Heart left ventricle (tissue), 16 donors: ENCODE measurements around the gene WDR77. TPM values are rescaled to one million over a fixed set of nuclear protein-coding genes. Genes with fewer than 3 reads are reported as not detected.

Source experiments
- ATAC-seq, 4 donors: fragments of 200-7000 bp; cut with Tn5 transposase; one replicate each; pipeline ENCODE4 v1.9.1; 2020 to 2022; ENCODE audit warnings: moderate library complexity in 4 of 4, mild to moderate bottlenecking in 3 of 4, moderate number of reproducible peaks in 1 of 4
- DNase-seq, 5 donors: peaks; one replicate each; pipeline ENCODE4 v3.0.0-alpha.2; 2020
- H3K27ac ChIP-seq, 12 donors: fragments of 200-600 bp; sonication (generic) in 4 of 12; one replicate each; pipeline versions ENCODE4 v1.5.0 to v1.8.0; 2016 to 2022; ENCODE audit warnings: mild to moderate bottlenecking in 2 of 12
- H3K27me3 ChIP-seq, 9 donors: fragments of 200-600 bp; sonication (generic) in 2 of 9; one replicate each; pipeline versions ENCODE4 v1.5.1 to v1.8.0; 2016 to 2022; ENCODE audit warnings: mild to moderate bottlenecking in 3 of 9
- H3K36me3 ChIP-seq, 9 donors: fragments of 200-600 bp; sonication (generic) in 2 of 9; one replicate each; pipeline versions ENCODE4 v1.5.0 to v1.8.0; 2018 to 2022; ENCODE audit warnings: mild to moderate bottlenecking in 2 of 9
- H3K4me1 ChIP-seq, 12 donors: fragments of 200-600 bp; sonication (generic) in 4 of 12; one replicate each; pipeline versions ENCODE4 v1.5.0 to v1.8.0; 2016 to 2022; ENCODE audit warnings: mild to moderate bottlenecking in 3 of 12
- H3K4me3 ChIP-seq, 12 donors: fragments of 200-600 bp; sonication (generic) in 4 of 12; one replicate each; pipeline versions ENCODE4 v1.5.0 to v1.8.0; 2017 to 2022; ENCODE audit warnings: mild to moderate bottlenecking in 9 of 12, moderate library complexity in 4 of 12
- H3K9me3 ChIP-seq, 12 donors: fragments of 200-600 bp; sonication (generic) in 4 of 12; one replicate each; pipeline versions ENCODE4 v1.5.0 to v1.8.0; 2016 to 2022; ENCODE audit warnings: mild to moderate bottlenecking in 1 of 12
- CTCF ChIP-seq, 12 donors: fragments of 200-600 bp; sonication (generic) in 4 of 12; IDR thresholded peaks; one replicate each; pipeline versions ENCODE4 v1.5.0 to v1.8.0; 2018 to 2022; ENCODE audit warnings: antibody characterized with exemption in 12 of 12, mild to moderate bottlenecking in 5 of 12
- POLR2A ChIP-seq, 2 donors: fragments of 450-650 bp; IDR thresholded peaks; one replicate each; pipeline ENCODE4 v1.6.1; 2017; ENCODE audit warnings: antibody characterized with exemption in 2 of 2, mild to moderate bottlenecking in 2 of 2, moderate library complexity in 2 of 2
- WGBS, 4 donors: extraction: QIAGEN DNeasy Blood & Tissue Kit in 2 of 4; methylation state at CpG; one replicate each; pipeline versions ENCODE4 v1.1.5 to v1.1.7; 2013 to 2018; 5-methylcytosine and 5-hydroxymethylcytosine counted together
- intact Hi-C, 10 donors: fragments of 100-400 bp; cut with DNase I; formaldehyde crosslinking; loops; one replicate each; pipeline versions ENCODE4 v1.11.1 to v1.14.2; 2022
- polyA plus RNA-seq, 2 donors: library from polyadenylated mRNA; stranded (reverse); fragments of 200-250 nt; gene quantifications; one replicate each; pipeline ENCODE4 v1.2.3, GENCODE V29; 2013
- total RNA-seq, 9 donors: library from RNA; depleted of rRNA in 2 of 9; stranded (reverse); fragments of >200 nt in 2 of 9; fragmentation: NEBNext Ultra II Directional in 3 of 9; extraction: Animal tissue kit (Norgen Biotek cat#: 25700) in 3 of 9; gene quantifications; one replicate each; pipeline versions ENCODE4 v1.1.0 to v1.2.4, GENCODE V29; 2016 to 2023
- donor health status: ischemic (EF 13 %, LVEDD 7.1; RV severe dilation, severe dysfunction).
- donor health status: healthy with polysubstance abuse.
- donor health status: DM: no; HTN: yes; CAD: no.
- donor health status: DM: no; HTN: no; CAD: no.
- donor health status: ischemic (EF 25% LVEDD 6.9; RV normal size, moderate dysfunction).
- donor health status: ischemic (EF 25% LVEDD 5.7; RV mildly dilated, moderate dysfunction).
- donor health status: healthy.
- donor health status: DM: yes; HTN: yes; CAD: no.
- donor health status: ischemic (EF 35%, LVEDD 5.7; RV mildly dilated, moderate dysfunction).
- donor health status: nonischemic (EF 11% LVEDD 7.7; RV severe dilation, severe dysfunction).
- donor health status: DM: yes; HTN: yes; CAD: no.
- donor health status: PGD.
- donor health status: ischemic (EF 29% LVEDD 5.4; RV normal size, mild dysfunction).
- donor health status: nonischemic (EF 23%, LVEDD 6.1; RV moderate dilation, normal function).

The WDR77 gene
- total and polyA plus RNA-seq, 11 donors, result 25.6 to 64.3 (median 34.0) TPM

DNA sequence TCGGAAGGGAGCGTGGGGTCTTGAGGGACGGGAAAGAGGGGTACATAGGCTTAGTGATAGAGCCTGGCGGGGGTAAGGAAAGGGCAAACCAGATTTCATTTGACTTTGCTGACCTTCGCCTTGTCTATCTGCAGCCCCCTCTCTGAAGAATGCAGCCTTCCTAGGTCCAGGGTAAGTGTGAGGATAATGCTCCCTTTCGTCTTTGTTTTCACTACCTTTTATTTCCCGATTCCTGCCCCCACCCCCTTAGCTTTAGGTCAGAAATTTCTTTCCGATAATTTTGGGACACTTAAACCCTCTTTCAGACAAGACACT is 604 bp upstream of the WDR77 start:
- 0 to 1% (median 1%) methylated on average over 8 of the region's 8 CpGs for WGBS, 4 donors
- peak overlapping the region; percentile 76 to 96 (median 90) for H3K27ac ChIP-seq
- intact Hi-C loops, result loop anchor here in 2 of 10 donors (2.0 to 5.0 kb wide), 2 partner anchors 59 to 307 kb away; partner anchors contain the start of genes CEPT1 (in 1 of the 2) and DRAM2 (in 1 of the 2)
- H3K4me1 ChIP-seq, result peaks cover 5 to 69% (median 49%) of the 10 kb centered on the region in 12 donors
- H3K9me3 ChIP-seq, result no peaks in the 10 kb centered on the region
- no peak for DNase-seq
- no peak for TF ChIP-seq CTCF (IDR thresholded peaks at IDR 0.05)
- no peak for TF ChIP-seq POLR2A (IDR thresholded peaks at IDR 0.05)
- no peaks in the 10 kb centered on the region for H3K27me3 ChIP-seq
- peak overlapping the region; percentile 58 to 96 (median 85) for H3K4me3 ChIP-seq
- H3K36me3 ChIP-seq, result peaks cover 2 to 63% (median 54%) of the 10 kb centered on the region in 9 donors
- no peak for ATAC-seq

DNA sequence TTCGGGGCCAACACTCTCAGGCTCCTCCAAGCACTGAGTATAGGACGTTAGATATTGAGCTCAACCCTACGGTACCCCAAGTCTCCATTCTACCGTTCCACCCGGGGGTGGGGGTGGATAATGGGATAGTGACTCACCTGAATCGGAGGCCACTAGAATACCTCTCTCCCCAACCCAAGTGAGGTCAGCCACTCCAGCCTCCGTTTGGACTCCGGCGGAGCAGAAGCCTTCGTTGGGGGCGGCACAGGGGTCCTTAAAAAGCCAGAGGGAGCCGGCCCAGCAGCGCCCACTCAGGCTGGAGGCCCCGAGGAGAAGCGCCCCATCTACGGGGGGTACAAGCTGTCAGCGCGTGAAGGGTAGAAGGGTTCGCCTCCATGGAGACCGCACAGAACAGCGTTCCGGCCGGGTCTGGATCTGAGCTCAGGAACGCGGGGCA is 556 bp downstream of the WDR77 start:
- intact Hi-C loops, result loop anchor here in 2 of 10 donors (2.0 to 5.0 kb wide), 2 partner anchors 60 to 306 kb away; partner anchors contain the start of genes CEPT1 (in 1 of the 2) and DRAM2 (in 1 of the 2)
- 1 to 3% (median 2%) methylated on average over 16 to 25 of the region's 25 CpGs for WGBS, 4 donors

GRCh38 chr1:111446967-111447892 is 1.8 kb downstream of the WDR77 start:
- peaks cover 5 to 46% (median 33%) of the 10 kb centered on the region in 12 donors for H3K4me1 ChIP-seq
- H3K27me3 ChIP-seq, result no peaks in the 10 kb centered on the region
- WGBS, 4 donors, result 63 to 75% (median 67%) methylated on average over 4 of the region's 4 CpGs
- peaks cover 0 to 69% (median 58%) of the 10 kb centered on the region in 9 donors for H3K36me3 ChIP-seq
- no peaks in the 10 kb centered on the region for H3K9me3 ChIP-seq
- no peak for DNase-seq
- intact Hi-C loops, result loop anchor here in 1 of 10 donors (5.0 kb wide), 1 partner anchor 305 kb away; the partner anchor contains the start of genes CEPT1 and DRAM2
- no peak for ATAC-seq
- no peak overlapping the region for H3K27ac ChIP-seq
- peak overlapping the region in 6 of 12 donors; percentile 73 to 96 (median 88) for H3K4me3 ChIP-seq
- TF ChIP-seq POLR2A (IDR thresholded peaks at IDR 0.05), result no peak
- TF ChIP-seq CTCF (IDR thresholded peaks at IDR 0.05), result no peak

More for the DNA sequence above, 556 bp downstream of the WDR77 start:
- peaks cover 2 to 61% (median 54%) of the 10 kb centered on the region in 9 donors for H3K36me3 ChIP-seq
- peaks cover 5 to 59% (median 44%) of the 10 kb centered on the region in 12 donors for H3K4me1 ChIP-seq
- H3K9me3 ChIP-seq, result no peaks in the 10 kb centered on the region
- no peaks in the 10 kb centered on the region for H3K27me3 ChIP-seq
- peak overlapping the region; percentile 41 to 96 (median 90) for H3K27ac ChIP-seq
- no peak for DNase-seq
- peak overlapping the region; percentile 58 to 96 (median 85) for H3K4me3 ChIP-seq
- TF ChIP-seq CTCF (IDR thresholded peaks at IDR 0.05), result no peak
- TF ChIP-seq POLR2A (IDR thresholded peaks at IDR 0.05), result no peak
- ATAC-seq, result peak; percentile 1 to 51 (median 10)

DNA sequence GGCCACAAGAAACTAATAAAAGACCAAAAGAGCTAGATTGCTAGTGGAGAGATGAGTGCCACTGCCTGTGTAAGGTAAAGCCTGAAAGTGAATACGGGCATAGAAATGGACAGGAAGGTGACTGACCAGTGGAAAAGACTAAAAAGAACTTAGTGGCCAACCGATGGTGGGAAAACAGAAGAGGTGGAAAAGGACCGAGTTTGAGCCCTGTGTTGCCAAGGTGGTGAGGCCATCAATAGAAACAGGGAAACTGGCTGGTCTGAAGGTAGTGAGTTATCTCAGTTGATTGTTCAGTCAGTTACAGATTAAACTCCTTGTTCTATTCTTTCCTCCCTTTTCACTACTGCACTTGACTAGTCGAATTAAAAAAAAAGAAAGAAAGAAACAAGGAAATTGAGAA is 2.5 kb downstream of the WDR77 start:
- Histone ChIP-seq H3K36me3 (peaks cover 0 to 69% (median 62%) of the 10 kb centered on the region in 9 donors), H3K4me3 (no peak overlapping the region), H3K9me3 (no peaks in the 10 kb centered on the region), H3K27me3 (no peaks in the 10 kb centered on the region), H3K27ac (no peak overlapping the region), H3K4me1 (peaks cover 5 to 44% (median 27%) of the 10 kb centered on the region in 12 donors)
- intact Hi-C loops, result loop anchor here in 1 of 10 donors (5.0 kb wide), 1 partner anchor 304 kb away; the partner anchor contains the start of genes CEPT1 and DRAM2
- DNase-seq, result no peak
- no peak for TF ChIP-seq POLR2A (IDR thresholded peaks at IDR 0.05)
- TF ChIP-seq CTCF (IDR thresholded peaks at IDR 0.05), result no peak
- ATAC-seq, result no peak
- WGBS, 4 donors, result 88 to 92% (median 90%) methylated on average over 4 of the region's 4 CpGs
